ENCODE data around the gene JPH4. TPM values are rescaled to one million over a fixed set of nuclear protein-coding genes. Genes with fewer than 3 reads are reported as not detected.

The JPH4 gene
- total RNA-seq, 1 experiment from 2014 or later = 0.15 TPM

GRCh38 chr14:23523229-23524016 is 55.2 kb downstream of the JPH4 start:
- Histone ChIP-seq H3K4me3 (replicated peaks in 1 of 2; ENCODE audit: low read depth in 1 of 2, low read length in 2 of 2) (no peak overlapping the region), H3K4me1 (ENCODE audit: control insufficient read depth in 1 of 2, insufficient read depth in 2 of 2, low read length in 2 of 2) (no peaks in the 10 kb centered on the region), H3K9ac (ENCODE audit: low read length) (no peak overlapping the region), H3K4me2 (ENCODE audit: low read length) (no peak overlapping the region), H2AFZ (ENCODE audit: low read depth, low read length, poor library complexity, severe bottlenecking) (no peak overlapping the region), H3K79me2 (ENCODE audit: insufficient read depth, low read length) (no peaks in the 10 kb centered on the region), H3K9me2 (ENCODE audit: insufficient read depth) (no peaks in the 10 kb centered on the region), H3K36me3 (ENCODE audit: control insufficient read depth in 1 of 2, insufficient read depth in 2 of 2, low read length in 2 of 2) (no peaks in the 10 kb centered on the region; a peak in 1 of 4 replicates), H4K20me1 (ENCODE audit: insufficient read depth) (no peaks in the 10 kb centered on the region), H3K27me3 (ENCODE audit: insufficient read depth, low read length) (no peaks in the 10 kb centered on the region), H3K27ac (ENCODE audit: low read depth, low read length) (no peak overlapping the region), H3K9me3 (ENCODE audit: control insufficient read depth in 1 of 2, insufficient read depth in 1 of 2, low read depth in 1 of 2, low read length in 2 of 2) (no peaks in the 10 kb centered on the region)
- ChIA-PET POLR2A (no interaction called here), RAD21 (ENCODE audit: low non-redundant PET in 1 of 2, low total read pairs in 2 of 2, uncharacterized antibody in 2 of 2, unreplicated experiment in 2 of 2) (no interaction called here), CTCF (interaction anchor here (0.5 to 0.7 kb wide), 2 partner anchors 9 to 34 kb away, joined by 3 to 5 read pairs; no protein-coding TSS in a partner anchor)
- DNase-seq (ENCODE audit: low read depth, low spot score) = no peak
- intact Hi-C loops (cut with micrococcal nuclease) = no loop called here
- TF ChIP-seq JUND (IDR thresholded peaks at IDR 0.05) = no peak
- TF ChIP-seq POLR2AphosphoS5 (IDR thresholded peaks at IDR 0.05; ENCODE audit: low read depth, low read length) = no peak
- BruUV-seq (replicated peaks) = no TSS peak
- no peak for ATAC-seq

- no peaks in the 10 kb centered on the region for H3K4me1 ChIP-seq (ENCODE audit: control insufficient read depth in 1 of 2, insufficient read depth in 2 of 2, low read length in 2 of 2)
- H3K36me3 ChIP-seq (ENCODE audit: control insufficient read depth in 1 of 2, insufficient read depth in 2 of 2, low read length in 2 of 2) = no peaks in the 10 kb centered on the region; a peak in 1 of 4 replicates
- ChIA-PET POLR2A (no interaction called here), RAD21 (ENCODE audit: low non-redundant PET in 1 of 2, low total read pairs in 2 of 2, uncharacterized antibody in 2 of 2, unreplicated experiment in 2 of 2) (no interaction called here), CTCF (no interaction called here)
- H3K27ac ChIP-seq (ENCODE audit: low read depth, low read length) = no peak overlapping the region
- H3K4me2 ChIP-seq (ENCODE audit: low read length) = no peak overlapping the region
- intact Hi-C loops (cut with micrococcal nuclease) = no loop called here
- no TSS peak for BruUV-seq (replicated peaks)
- H2AFZ ChIP-seq (ENCODE audit: low read depth, low read length, poor library complexity, severe bottlenecking) = no peak overlapping the region
- no peak overlapping the region for H3K9ac ChIP-seq (ENCODE audit: low read length)
- H3K79me2 ChIP-seq (ENCODE audit: insufficient read depth, low read length) = no peaks in the 10 kb centered on the region
- ATAC-seq = no peak
- H3K9me2 ChIP-seq (ENCODE audit: insufficient read depth) = no peaks in the 10 kb centered on the region
- no peaks in the 10 kb centered on the region for H4K20me1 ChIP-seq (ENCODE audit: insufficient read depth)
- no peaks in the 10 kb centered on the region for H3K9me3 ChIP-seq (ENCODE audit: control insufficient read depth in 1 of 2, insufficient read depth in 1 of 2, low read depth in 1 of 2, low read length in 2 of 2)
- no peaks in the 10 kb centered on the region for H3K27me3 ChIP-seq (ENCODE audit: insufficient read depth, low read length)
- TF ChIP-seq ZFX (IDR thresholded peaks at IDR 0.05) (no peak), SRF (IDR thresholded peaks at IDR 0.05; ENCODE audit: low read depth) (no peak), RAD21 (IDR thresholded peaks at IDR 0.05; ENCODE audit: low read depth) (no peak)
- no peak overlapping the region for H3K4me3 ChIP-seq (replicated peaks in 1 of 2; ENCODE audit: low read depth in 1 of 2, low read length in 2 of 2)
- DNase-seq (ENCODE audit: low read depth, low spot score) = no peak
Measured at GRCh38 chr14:23522643-23523198, 55.9 kb downstream of the JPH4 start.
